Suprapubic skin (tissue), 4 donors: ENCODE results near the gene C1orf87.

Experiments used
- CTCF ChIP-seq, 2 donors: fragments of 200-600 bp in 1 of 2; fragments of 450-650 bp in 1 of 2; sonication (generic) in 1 of 2; IDR thresholded peaks; one replicate each; pipeline ENCODE4 v1.5.1; 2016 to 2019; ENCODE audit warnings: antibody characterized with exemption in 2 of 2, mild to moderate bottlenecking in 1 of 2, moderate library complexity in 1 of 2
- EP300 ChIP-seq: sonication (generic); formaldehyde crosslinking; IDR thresholded peaks from one replicate; pipeline ENCODE4 v1.6.1; 2017; ENCODE audit warnings: antibody characterized with exemption
- POLR2A ChIP-seq, 2 donors: fragments of 450-650 bp; IDR thresholded peaks; one replicate each; pipeline ENCODE4 v1.6.1; 2017; ENCODE audit warnings: antibody characterized with exemption in 2 of 2, mild to moderate bottlenecking in 2 of 2, moderate library complexity in 2 of 2
- POLR2AphosphoS5 ChIP-seq, 3 donors: sonication (generic); formaldehyde crosslinking; IDR thresholded peaks; one replicate each; pipeline ENCODE4 v1.6.1; 2017; ENCODE audit warnings: antibody characterized with exemption in 3 of 3

- no peak for TF ChIP-seq CTCF (IDR thresholded peaks at IDR 0.05)
- no peak for TF ChIP-seq POLR2AphosphoS5 (IDR thresholded peaks at IDR 0.05)
- no peak for TF ChIP-seq EP300
- TF ChIP-seq POLR2A (IDR thresholded peaks at IDR 0.05) = no peak
These were observed 38.1 kb upstream of the C1orf87 start for GRCh38 chr1:60111716-60112115.
